ENCODE results near the gene TMEM150A.

The TMEM150A gene

GRCh38 chr2:85631316-85631715, 28.8 kb upstream of the TMEM150A start:
- no peaks in the 10 kb centered on the region for H3K27me3 ChIP-seq (ENCODE audit: insufficient read depth, low read length, poor library complexity, severe bottlenecking)
- H3K9ac ChIP-seq (ENCODE audit: low read depth, low read length, poor library complexity, severe bottlenecking): no peak overlapping the region
- H3K36me3 ChIP-seq (ENCODE audit: insufficient read depth, low read length): peaks cover 90% of the 10 kb centered on the region
- H4K20me1 ChIP-seq (ENCODE audit: insufficient read depth, low read length, poor library complexity, severe bottlenecking): no peaks in the 10 kb centered on the region
- no peak overlapping the region for H2AFZ ChIP-seq (ENCODE audit: low read length)
- TF ChIP-seq CTCF (conservative IDR thresholded peaks at IDR 0.05; ENCODE audit: low read length) (no peak), EZH2phosphoT487 (IDR thresholded peaks at IDR 0.05; ENCODE audit: borderline replicate concordance) (no peak)
- H3K9me3 ChIP-seq (ENCODE audit: insufficient read depth, low read depth, low read length): no peaks in the 10 kb centered on the region
- no peak overlapping the region for H3K4me2 ChIP-seq (ENCODE audit: low read depth, low read length, poor library complexity, severe bottlenecking)
- H3K9me2 ChIP-seq (replicated peaks; ENCODE audit: low read depth, low read length): no peaks in the 10 kb centered on the region
- H3K4me3 ChIP-seq (ENCODE audit: low read length, poor library complexity, severe bottlenecking): no peak overlapping the region
- peaks cover 17% of the 10 kb centered on the region; the same call in 1 of the 2 replicates for H3K79me2 ChIP-seq (ENCODE audit: insufficient read depth, low read length)
- no peaks in the 10 kb centered on the region; the same call in 1 of the 2 replicates for H3F3A ChIP-seq (ENCODE audit: low read depth)
- H3K4me1 ChIP-seq (ENCODE audit: insufficient read depth, low read length, poor library complexity, severe bottlenecking): no peaks in the 10 kb centered on the region

- Histone ChIP-seq H2AFZ (ENCODE audit: low read length) (no peak overlapping the region), H3K27me3 (ENCODE audit: insufficient read depth, low read length, poor library complexity, severe bottlenecking) (no peaks in the 10 kb centered on the region), H3K9ac (ENCODE audit: low read depth, low read length, poor library complexity, severe bottlenecking) (no peak overlapping the region), H3K9me2 (replicated peaks; ENCODE audit: low read depth, low read length) (no peaks in the 10 kb centered on the region), H3K79me2 (ENCODE audit: insufficient read depth, low read length) (peaks cover 16% of the 10 kb centered on the region; the same call in 1 of the 2 replicates), H3F3A (ENCODE audit: low read depth) (no peaks in the 10 kb centered on the region; the same call in 1 of the 2 replicates), H3K4me1 (ENCODE audit: insufficient read depth, low read length, poor library complexity, severe bottlenecking) (no peaks in the 10 kb centered on the region), H3K4me3 (ENCODE audit: low read length, poor library complexity, severe bottlenecking) (no peak overlapping the region), H3K36me3 (ENCODE audit: insufficient read depth, low read length) (peaks cover 92% of the 10 kb centered on the region), H3K9me3 (ENCODE audit: insufficient read depth, low read depth, low read length) (no peaks in the 10 kb centered on the region), H4K20me1 (ENCODE audit: insufficient read depth, low read length, poor library complexity, severe bottlenecking) (no peaks in the 10 kb centered on the region), H3K4me2 (ENCODE audit: low read depth, low read length, poor library complexity, severe bottlenecking) (no peak overlapping the region)
- TF ChIP-seq CTCF (conservative IDR thresholded peaks at IDR 0.05; ENCODE audit: low read length): no peak
- no peak for TF ChIP-seq EZH2phosphoT487 (IDR thresholded peaks at IDR 0.05; ENCODE audit: borderline replicate concordance)
These were observed 26.2 kb upstream of the TMEM150A start for GRCh38 chr2:85628658-85629057.

GRCh38 chr2:85623991-85624390, 21.5 kb upstream of the TMEM150A start:
- Histone ChIP-seq H3K9ac (ENCODE audit: low read depth, low read length, poor library complexity, severe bottlenecking) (no peak overlapping the region), H3K27me3 (ENCODE audit: insufficient read depth, low read length, poor library complexity, severe bottlenecking) (no peaks in the 10 kb centered on the region), H3K9me3 (ENCODE audit: insufficient read depth, low read depth, low read length) (no peaks in the 10 kb centered on the region), H3K4me2 (ENCODE audit: low read depth, low read length, poor library complexity, severe bottlenecking) (no peak overlapping the region), H3K79me2 (ENCODE audit: insufficient read depth, low read length) (peaks cover 40% of the 10 kb centered on the region), H3K9me2 (replicated peaks; ENCODE audit: low read depth, low read length) (no peaks in the 10 kb centered on the region), H3K36me3 (ENCODE audit: insufficient read depth, low read length) (peaks cover 90% of the 10 kb centered on the region), H4K20me1 (ENCODE audit: insufficient read depth, low read length, poor library complexity, severe bottlenecking) (peaks cover 17% of the 10 kb centered on the region), H3K4me1 (ENCODE audit: insufficient read depth, low read length, poor library complexity, severe bottlenecking) (peaks cover 5% of the 10 kb centered on the region), H3K4me3 (ENCODE audit: low read length, poor library complexity, severe bottlenecking) (no peak overlapping the region), H3F3A (ENCODE audit: low read depth) (no peaks in the 10 kb centered on the region; the same call in 1 of the 2 replicates), H2AFZ (ENCODE audit: low read length) (no peak overlapping the region)
- no peak for TF ChIP-seq EZH2phosphoT487 (IDR thresholded peaks at IDR 0.05; ENCODE audit: borderline replicate concordance)
- no peak for TF ChIP-seq CTCF (conservative IDR thresholded peaks at IDR 0.05; ENCODE audit: low read length)

Measured in Loucy (cell line).